Calu3 (cell line): ENCODE data around the gene TRIP10. TPM values are rescaled to one million over a fixed set of nuclear protein-coding genes. Genes with fewer than 3 reads are reported as not detected.

ENCODE experiments used
- BruUV-seq: library from RNA; stranded (reverse); fragments of 400-500 nt; replicated peaks from 2 replicates; lab custom pipeline; 2021; lab: Mats Ljungman, UMichigan
- CTCF ChIA-PET: fragments of 300-600 bp; sonication (Branson Sonifier 250); formaldehyde crosslinking; loops from one replicate; lab custom pipeline; 2022; ENCODE audit warnings: antibody characterized with exemption; lab: Charles Lee
- DNase-seq: peaks from one replicate; pipeline ENCODE4 v3.0.0; 2022
- H3K27ac Mint-ChIP-seq: one replicate; pipeline ENCODE4 v1.8.0; 2022; ENCODE audit warnings: mixed read lengths; ENCODE audit not compliant: unreplicated experiment
- H3K27me3 Mint-ChIP-seq: one replicate; pipeline ENCODE4 v1.8.0; 2022; ENCODE audit warnings: mixed read lengths; ENCODE audit not compliant: unreplicated experiment
- H3K36me3 Mint-ChIP-seq: one replicate; pipeline ENCODE4 v1.8.0; 2022; ENCODE audit warnings: mild to moderate bottlenecking, moderate library complexity, mixed read lengths; ENCODE audit not compliant: insufficient read depth, unreplicated experiment
- H3K4me1 Mint-ChIP-seq: one replicate; pipeline ENCODE4 v1.8.0; 2022; ENCODE audit warnings: mild to moderate bottlenecking, low read depth, mixed read lengths; ENCODE audit not compliant: unreplicated experiment
- H3K4me3 Mint-ChIP-seq: one replicate; pipeline ENCODE4 v1.8.0; 2022; ENCODE audit warnings: mild to moderate bottlenecking, low read depth, moderate library complexity, mixed read lengths; ENCODE audit not compliant: unreplicated experiment
- H3K9me3 Mint-ChIP-seq: one replicate; pipeline ENCODE4 v1.8.0; 2022; ENCODE audit warnings: low read depth, mixed read lengths; ENCODE audit not compliant: unreplicated experiment
- CTCF ChIP-seq: fragments of 200-600 bp; IDR thresholded peaks from one replicate; pipeline ENCODE4 v1.8.0; 2022; ENCODE audit warnings: antibody characterized with exemption; ENCODE audit not compliant: unreplicated experiment
- intact Hi-C: fragments of 100-400 bp; cut with micrococcal nuclease; formaldehyde crosslinking; loops from one replicate; pipeline ENCODE4 v1.10.0; 2022; ENCODE audit not compliant: unreplicated experiment
- total RNA-seq: library from RNA; stranded (reverse); gene quantifications from 2 replicates; pipeline ENCODE4 v1.2.3, GENCODE V29; 2022

The TRIP10 gene
- total RNA-seq, 1 experiment from 2014 or later, result 95.8 TPM

DNA sequence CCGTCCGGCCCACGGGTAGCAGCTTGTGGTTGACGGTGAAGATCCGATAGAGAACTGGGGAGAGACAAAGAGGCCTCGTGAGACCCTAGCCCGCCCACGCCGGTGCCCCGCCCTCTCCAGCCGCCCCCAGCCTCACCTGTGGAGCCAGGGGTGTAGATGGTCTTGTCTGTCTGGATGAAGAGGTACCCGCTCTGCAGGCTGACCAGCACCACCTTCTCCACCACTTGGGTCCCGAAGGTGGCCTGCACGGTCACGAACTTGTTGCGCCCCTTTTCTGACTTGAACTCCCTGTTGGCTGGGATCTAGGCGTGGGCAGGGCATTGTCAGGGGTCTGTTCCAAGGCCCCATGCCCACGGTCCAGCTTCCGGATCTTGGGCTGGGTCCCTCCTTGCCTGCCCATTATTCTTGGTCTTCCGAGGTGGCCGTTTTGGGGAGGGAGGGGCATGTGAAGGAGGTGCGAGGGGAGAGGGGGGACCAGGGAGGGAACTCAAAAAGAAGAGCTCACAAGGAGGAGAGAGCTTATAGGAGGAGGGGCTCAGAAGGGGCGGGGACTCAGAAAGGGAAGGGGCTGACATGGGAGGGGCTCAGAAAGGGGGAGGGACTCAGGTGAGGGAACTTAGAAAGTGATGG lies 21.3 kb upstream of the TRIP10 start:
- CTCF ChIA-PET, result no interaction called here

GRCh38 chr19:6718741-6719539 lies 20.5 kb upstream of the TRIP10 start:
- CTCF ChIA-PET, result no interaction called here
- H3K9me3 Mint-ChIP-seq, result peaks cover 4% of the 10 kb centered on the region
- H3K36me3 Mint-ChIP-seq, result peaks cover 42% of the 10 kb centered on the region
- H3K4me1 Mint-ChIP-seq, result peaks cover 57% of the 10 kb centered on the region
- H3K27me3 Mint-ChIP-seq, result no peaks in the 10 kb centered on the region
- peak; percentile 24 for DNase-seq
- peak overlapping the region; percentile 72 for H3K27ac Mint-ChIP-seq
- intact Hi-C loops, result no loop called here
- no peak for TF ChIP-seq CTCF
- BruUV-seq, result no TSS peak
- H3K4me3 Mint-ChIP-seq, result peak overlapping the region; percentile 82

More for the DNA sequence above, 21.3 kb upstream of the TRIP10 start:
- Mint-ChIP-seq H3K27ac (no peak overlapping the region), H3K4me3 (peak overlapping the region; percentile 82), H3K9me3 (peaks cover 4% of the 10 kb centered on the region), H3K36me3 (peaks cover 41% of the 10 kb centered on the region), H3K4me1 (peaks cover 51% of the 10 kb centered on the region), H3K27me3 (no peaks in the 10 kb centered on the region)
- DNase-seq, result no peak
- no peak for TF ChIP-seq CTCF
- BruUV-seq, result no TSS peak
- intact Hi-C loops, result no loop called here

GRCh38 chr19:6719540-6719861 lies 20.0 kb upstream of the TRIP10 start:
- Mint-ChIP-seq H3K4me3 (peak overlapping the region; percentile 82), H3K9me3 (peaks cover 4% of the 10 kb centered on the region), H3K27me3 (no peaks in the 10 kb centered on the region), H3K36me3 (peaks cover 42% of the 10 kb centered on the region), H3K4me1 (peaks cover 58% of the 10 kb centered on the region), H3K27ac (peak overlapping the region; percentile 72)
- no peak for DNase-seq
- no peak for TF ChIP-seq CTCF
- intact Hi-C loops, result no loop called here
- CTCF ChIA-PET, result no interaction called here
- no TSS peak for BruUV-seq

DNA sequence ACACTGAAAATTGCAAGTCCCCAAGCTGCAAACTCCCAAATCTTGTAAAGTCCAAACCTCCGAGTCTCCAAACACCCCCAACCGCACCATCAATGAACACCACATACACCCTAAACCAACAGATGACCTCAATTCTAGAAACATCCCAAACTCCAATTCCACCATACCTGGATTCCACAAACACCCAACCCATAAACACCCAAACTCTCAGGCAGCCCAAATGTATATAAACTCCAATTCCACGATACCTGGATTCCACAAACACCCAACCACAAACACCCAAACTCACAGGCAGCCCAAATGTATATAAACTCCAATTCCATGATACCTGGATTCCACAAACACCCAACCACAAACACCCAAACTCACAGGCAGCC lies 19.5 kb upstream of the TRIP10 start:
- Mint-ChIP-seq H3K27ac (peak overlapping the region; percentile 72), H3K4me3 (peak overlapping the region; percentile 82), H3K4me1 (peaks cover 63% of the 10 kb centered on the region), H3K9me3 (peaks cover 4% of the 10 kb centered on the region), H3K36me3 (peaks cover 44% of the 10 kb centered on the region), H3K27me3 (no peaks in the 10 kb centered on the region)
- no peak for DNase-seq
- CTCF ChIA-PET, result no interaction called here
- BruUV-seq, result TSS peak; percentile 64
- intact Hi-C loops, result no loop called here
- no peak for TF ChIP-seq CTCF
